HepG2 (cell line): Measurements from ENCODE around the gene PERCC1. TPM values are rescaled to one million over a fixed set of nuclear protein-coding genes. Genes with fewer than 3 reads are reported as not detected.

Source experiments
- ATAC-seq: fragments of 200-7000 bp; cut with Tn5 transposase; 3 replicates; pipeline ENCODE4 v1.9.1; 2020; ENCODE audit warnings: mild to moderate bottlenecking, moderate library complexity
- BruUV-seq: library from RNA; stranded (reverse); fragments of 400-500 nt; replicated peaks from 2 replicates; lab custom pipeline; 2021; lab: Mats Ljungman, UMichigan
- CTCF ChIA-PET: fragments of 300-600 bp; formaldehyde crosslinking; extraction: SDS; loops from one replicate; lab custom pipeline; 2021; ENCODE audit warnings: low total read pairs, inconsistent platforms, low intra/inter-chr PET ratio; lab: Yijun Ruan, JAX
- POLR2A ChIA-PET: fragments of 350-600 bp; sonication (Branson Sonifier 250); formaldehyde crosslinking; loops from one replicate; lab custom pipeline; 2020; ENCODE audit warnings: antibody characterized with exemption, inconsistent platforms; lab: Yijun Ruan, JAX
- DNase-seq: peaks from one replicate; pipeline ENCODE4 v3.0.0-alpha.2; 2015; ENCODE audit warnings: low spot score
- FAIRE-seq: peaks from 3 replicates; lab custom pipeline; 2011; peaks lifted over from hg19 to GRCh38; lab: Jason Lieb, UNC
- H2AFZ ChIP-seq: one replicate; pipeline ENCODE4 v1.6.1; 2011; ENCODE audit warnings: low read length, inconsistent platforms
- H3K27ac ChIP-seq: fragments of 300-600 bp; 3 replicates; pipeline ENCODE4 v1.8.0; 2011; ENCODE audit warnings: mixed run types, mild to moderate bottlenecking, mixed read lengths, low read length, inconsistent platforms; ENCODE audit not compliant: insufficient read depth; ENCODE audit errors: extremely low read length
- H3K27me3 ChIP-seq, 2 experiments: fragments of 200-600 bp in 1 of 2; 2 replicates in 1 of 2; 3 replicates in 1 of 2; pipeline versions ENCODE4 v1.6.0 to v1.8.0; 2011; ENCODE audit warnings: low read length in 2 of 2, mild to moderate bottlenecking in 2 of 2, moderate library complexity in 2 of 2, inconsistent platforms in 1 of 2; ENCODE audit not compliant: insufficient read depth in 2 of 2, control insufficient read depth in 1 of 2
- H3K36me3 ChIP-seq, 2 experiments: fragments of 200-600 bp in 1 of 2; replicated peaks in 1 of 2; 2 replicates in 1 of 2; 3 replicates in 1 of 2; pipeline versions ENCODE4 v1.5.1 to v1.8.0; 2011; ENCODE audit warnings: low read length in 2 of 2, inconsistent platforms in 1 of 2; ENCODE audit not compliant: insufficient read depth in 2 of 2, control insufficient read depth in 1 of 2
- H3K4me1 ChIP-seq: 2 replicates; pipeline ENCODE4 v1.5.1; 2012; ENCODE audit warnings: low read length, inconsistent platforms; ENCODE audit not compliant: insufficient read depth
- H3K4me2 ChIP-seq: 2 replicates; pipeline ENCODE4 v1.6.0; 2011; ENCODE audit warnings: low read depth, low read length, inconsistent platforms
- H3K4me3 ChIP-seq, 3 experiments: fragments of 200-600 bp in 1 of 3; sonication (generic), shearing (Covaris generic) in 1 of 3; replicated peaks in 1 of 3; 2 replicates each; pipeline ENCODE4 v1.5.1; 2011 to 2016; ENCODE audit warnings: low read length in 3 of 3, inconsistent platforms in 2 of 3, low read depth in 2 of 3, mild to moderate bottlenecking in 2 of 3, control low read depth in 1 of 3, mixed read lengths in 1 of 3; ENCODE audit not compliant: insufficient read depth in 1 of 3
- H3K79me2 ChIP-seq: one replicate; pipeline ENCODE4 v1.6.1; 2011; ENCODE audit warnings: low read length, inconsistent platforms; ENCODE audit not compliant: insufficient read depth
- H3K9ac ChIP-seq: 2 replicates; pipeline ENCODE4 v1.6.0; 2011; ENCODE audit warnings: mild to moderate bottlenecking, low read depth, low read length, inconsistent platforms; ENCODE audit not compliant: insufficient read depth
- H3K9me3 ChIP-seq: 2 replicates; pipeline ENCODE4 v1.5.1; 2012; ENCODE audit warnings: mild to moderate bottlenecking, low read length
- H4K20me1 ChIP-seq: 2 replicates; pipeline ENCODE4 v1.6.0; 2011; ENCODE audit warnings: inconsistent platforms, mild to moderate bottlenecking, low read length, moderate library complexity; ENCODE audit not compliant: insufficient read depth
- AKAP8 ChIP-seq: sonication (generic); formaldehyde crosslinking; IDR thresholded peaks from 2 replicates; pipeline ENCODE4 v1.5.1; 2020; ENCODE audit warnings: mild to moderate bottlenecking, missing genetic modification reagents
- FOXC1 ChIP-seq: sonication (generic); formaldehyde crosslinking; IDR thresholded peaks from 2 replicates; pipeline ENCODE4 v1.8.0; 2022; ENCODE audit warnings: mild to moderate bottlenecking, missing genetic modification reagents, borderline replicate concordance
- HNF4A ChIP-seq: sonication (generic); formaldehyde crosslinking; IDR thresholded peaks from 2 replicates; pipeline ENCODE4 v1.4.0; 2020; ENCODE audit warnings: missing genetic modification reagents
- MAZ ChIP-seq, 2 experiments: sonication (generic) in 1 of 2; formaldehyde crosslinking in 1 of 2; IDR thresholded peaks; 2 replicates each; pipeline versions ENCODE4 v1.5.0 to v1.6.1; 2012 to 2020; ENCODE audit warnings: low read depth in 2 of 2, mild to moderate bottlenecking in 2 of 2, borderline replicate concordance in 1 of 2, improper control_type of control experiment in 1 of 2, low read length in 1 of 2, missing genetic modification reagents in 1 of 2, moderate library complexity in 1 of 2
- NR2F6 ChIP-seq, 2 experiments: IDR thresholded peaks; 2 replicates each; pipeline ENCODE4 v1.6.1; 2016; ENCODE audit warnings: antibody characterized with exemption in 1 of 2, mild to moderate bottlenecking in 1 of 2
- PATZ1 ChIP-seq: sonication (generic); formaldehyde crosslinking; IDR thresholded peaks from 2 replicates; pipeline ENCODE4 v1.4.0; 2020; ENCODE audit warnings: missing genetic modification reagents
- PHF8 ChIP-seq: sonication (generic); formaldehyde crosslinking; IDR thresholded peaks from 2 replicates; pipeline ENCODE4 v1.5.0; 2020; ENCODE audit warnings: missing genetic modification reagents
- PPARG ChIP-seq: conservative IDR thresholded peaks from 2 replicates; pipeline ENCODE4 v1.6.1; 2016; ENCODE audit warnings: missing biosample characterization, missing genetic modification reagents
- RXRB ChIP-seq: IDR thresholded peaks from 2 replicates; pipeline ENCODE4 v1.6.1; 2016; ENCODE audit warnings: borderline replicate concordance, missing genetic modification reagents, missing compliant biosample characterization
- SALL1 ChIP-seq: sonication (generic); formaldehyde crosslinking; IDR thresholded peaks from 2 replicates; pipeline ENCODE4 v1.8.0; 2022; ENCODE audit warnings: mild to moderate bottlenecking, missing genetic modification reagents
- SP5 ChIP-seq: IDR thresholded peaks from 2 replicates; pipeline ENCODE4 v1.6.1; 2016; ENCODE audit warnings: low read depth, borderline replicate concordance
- SPEN ChIP-seq: sonication (generic); formaldehyde crosslinking; IDR thresholded peaks from 2 replicates; pipeline ENCODE4 v1.5.1; 2020; ENCODE audit warnings: low read depth, mild to moderate bottlenecking, missing genetic modification reagents
- YY1 ChIP-seq: IDR thresholded peaks from 2 replicates; pipeline ENCODE4 v1.6.1; 2011; ENCODE audit warnings: low read length, low read depth, moderate library complexity, mild to moderate bottlenecking; ENCODE audit not compliant: insufficient read depth, insufficient replicate concordance
- ZNF281 ChIP-seq: sonication (generic); formaldehyde crosslinking; IDR thresholded peaks from 2 replicates; pipeline ENCODE4 v1.4.0; 2020; ENCODE audit warnings: missing genetic modification reagents, borderline replicate concordance
- ZNF326 ChIP-seq: sonication (generic); formaldehyde crosslinking; IDR thresholded peaks from 2 replicates; pipeline ENCODE4 v1.4.0; 2020; ENCODE audit warnings: missing genetic modification reagents, borderline replicate concordance
- ZNF550 ChIP-seq: sonication (generic); formaldehyde crosslinking; IDR thresholded peaks from 2 replicates; pipeline ENCODE4 v1.4.0; 2020; ENCODE audit warnings: mild to moderate bottlenecking, missing genetic modification reagents, borderline replicate concordance
- WGBS: methylation state at CpG from one replicate; pipeline ENCODE4 v1.1.6; 2017; ENCODE audit warnings: low lambda C conversion rate; 5-methylcytosine and 5-hydroxymethylcytosine counted together
- in situ Hi-C: cut with HindIII; loops from 2 replicates; pipeline ENCODE4 v1.10.0; 2017; ENCODE audit warnings: low pct_unique_long_range_greater_than_20kb; ENCODE audit not compliant: extremely low pct_ligation_motif_present
- intact Hi-C: fragments of 100-400 bp; cut with micrococcal nuclease; formaldehyde crosslinking; loops from one replicate; pipeline ENCODE4 v1.10.0; 2022; ENCODE audit not compliant: unreplicated experiment
- polyA plus RNA-seq, 8 experiments: library from polyadenylated mRNA; depleted of rRNA in 3 of 8; stranded (reverse) in 7 of 8; unstranded in 1 of 8; fragments of >200 nt; fragmentation: Illumina TruSeq in 4 of 8; extraction: Trizol in 4 of 8; gene quantifications; 2 replicates each; pipeline versions ENCODE4 v1.2.1 to v1.2.3, GENCODE V29; 2011 to 2016; ENCODE audit warnings: low read depth in 4 of 8, missing spikeins in 1 of 8, mixed read lengths in 1 of 8; ENCODE audit not compliant: insufficient read depth in 1 of 8
- total RNA-seq, 5 experiments: library from RNA; depleted of rRNA; stranded (reverse); fragments of >200 nt; fragmentation: Illumina TruSeq; extraction: Trizol; gene quantifications; 2 replicates each; pipeline ENCODE4 v1.2.3, GENCODE V29; 2016; ENCODE audit warnings: low read depth in 1 of 5
- TF ChIP-seq, protein P1 (sequence below): IDR thresholded peaks from 2 replicates; pipeline ENCODE4 v1.6.1; 2016; ENCODE audit warnings: low read depth, borderline replicate concordance

PERCC1 gene
- total and polyA plus RNA-seq, 2 of the 13 experiments (the other 11 are each of a cell fraction or from before 2014, with no cell fraction given): 0.15 TPM; not detected in 1

DNA sequence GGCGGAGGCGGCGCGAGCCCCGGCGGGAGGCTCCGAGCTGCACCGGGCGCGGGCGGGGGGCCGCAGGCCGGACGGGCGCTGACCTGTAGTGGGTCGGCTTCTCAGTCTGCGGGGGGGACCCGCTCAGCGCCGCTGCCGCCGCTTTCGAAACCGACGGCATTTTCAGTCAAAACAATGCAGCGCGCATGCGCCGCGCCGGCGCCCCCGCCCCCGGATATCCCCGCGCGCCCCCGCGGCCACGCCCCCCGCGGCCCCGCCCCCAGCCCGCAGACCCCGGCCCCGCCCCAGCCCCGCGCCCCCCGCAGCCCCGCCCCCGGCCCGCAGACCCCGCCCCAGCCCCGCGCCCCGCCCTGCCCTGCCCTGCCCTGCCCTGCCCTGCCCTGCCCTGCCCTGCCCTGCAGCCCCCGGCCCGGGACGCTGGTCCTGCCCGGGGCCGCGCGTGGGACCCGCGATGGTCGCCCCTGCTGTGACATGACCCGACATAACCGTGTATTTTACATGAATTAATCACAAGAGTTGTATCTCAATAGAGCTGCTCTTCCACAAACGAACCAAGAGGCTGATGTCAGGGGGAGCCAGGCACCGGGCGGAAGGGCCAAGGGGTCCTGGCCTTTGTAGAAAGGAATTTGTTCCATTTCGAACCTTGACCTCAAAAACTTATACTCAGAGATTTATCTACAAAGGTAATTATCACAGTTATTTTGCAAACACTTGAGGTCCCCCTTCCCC is 16.2 kb upstream of the PERCC1 start, which contains the start of gene UNKL:
Gene UNKL, minus strand, starts transcription at position 173 of the 729 bp plus-strand sequence. Its CDS starts 13 bp downstream, at position 160.
- in situ Hi-C loops (no loop called here), intact Hi-C loops (no loop called here)
- WGBS: 0% methylated on average over 6 of the region's 72 CpGs
- Histone ChIP-seq H4K20me1 (no peaks in the 10 kb centered on the region), H3K9ac (peak within 1 kb of the TSS; percentile 82), H3K4me3 (peak within 1 kb of the TSS; percentile 79 to 98 (median 96)), H3K36me3 (no peaks in the 10 kb centered on the region; a peak in 2 of 5 replicates), H3K27ac (peak within 1 kb of the TSS; percentile 82), H3K79me2 (peaks cover 7% of the 10 kb centered on the region), H3K4me1 (peaks cover 34% of the 10 kb centered on the region), H3K9me3 (no peaks in the 10 kb centered on the region), H2AFZ (peak within 1 kb of the TSS; percentile 54), H3K4me2 (peak within 1 kb of the TSS; percentile 75), H3K27me3 (no peaks in the 10 kb centered on the region; a peak in 1 of 5 replicates)
- BruUV-seq: no TSS peak
- FAIRE-seq: no peak
- peak; percentile 77 for DNase-seq
- peak; percentile 76 for ATAC-seq
- CTCF ChIA-PET: interaction anchor here (1.5 kb wide), 1 partner anchor 76 kb away, joined by 4 read pairs; no protein-coding TSS in a partner anchor
- POLR2A ChIA-PET: interaction anchor here (0.9 kb wide), 1 partner anchor 21 kb away, joined by 3 read pairs; no protein-coding TSS in a partner anchor
- TF ChIP-seq PHF8: no peak; the same call in 1 of the 2 replicates
- TF ChIP-seq PPARG (CRISPR knock-in tag): 0 out of 2 replicates have a peak, but pooled peaks have one; percentile 30
- peak; percentile 42 for TF ChIP-seq HNF4A (CRISPR knock-in tag)
- TF ChIP-seq NR2F6 (IDR thresholded peaks at IDR 0.05): 0 out of 2 replicates have a peak, but pooled peaks have one; percentile 31
- TF ChIP-seq NR2F6 (CRISPR knock-in tag; IDR thresholded peaks at IDR 0.05): 0 out of 2 replicates have a peak, but pooled peaks have one; percentile 33
- peak; percentile 10 for TF ChIP-seq YY1
- no peak for TF ChIP-seq SP5 (CRISPR knock-in tag)
- TF ChIP-seq MAZ (IDR thresholded peaks at IDR 0.05; ENCODE audit: borderline replicate concordance, low read depth, low read length): peak; percentile 43; the same call in 1 of the 2 replicates
- no peak for TF ChIP-seq MAZ (CRISPR knock-in tag; IDR thresholded peaks at IDR 0.05; ENCODE audit: low read depth)
- peak; percentile 36; the same call in 1 of the 2 replicates for TF ChIP-seq ZNF281 (CRISPR knock-in tag)
- TF ChIP-seq FOXC1 (CRISPR knock-in tag): no peak
- TF ChIP-seq PATZ1 (CRISPR knock-in tag): 0 out of 2 replicates have a peak, but pooled peaks have one; percentile 14
- peak; percentile 18; the same call in 1 of the 2 replicates for TF ChIP-seq SPEN (CRISPR knock-in tag)
- TF ChIP-seq, protein P1, sequence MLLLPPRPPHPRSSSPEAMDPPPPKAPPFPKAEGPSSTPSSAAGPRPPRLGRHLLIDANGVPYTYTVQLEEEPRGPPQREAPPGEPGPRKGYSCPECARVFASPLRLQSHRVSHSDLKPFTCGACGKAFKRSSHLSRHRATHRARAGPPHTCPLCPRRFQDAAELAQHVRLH: 0 out of 2 replicates have a peak, but pooled peaks have one; percentile 25
- no peak for TF ChIP-seq ZNF550 (CRISPR knock-in tag)
- peak; percentile 20; the same call in 1 of the 2 replicates for TF ChIP-seq AKAP8 (CRISPR knock-in tag)
- TF ChIP-seq ZNF326 (CRISPR knock-in tag): no peak
- peak; percentile 32; the same call in 1 of the 2 replicates for TF ChIP-seq RXRB (CRISPR knock-in tag)
- TF ChIP-seq SALL1: 0 out of 2 replicates have a peak, but pooled peaks have one; percentile 25
